SK-N-SH treated with all-trans-retinoic acid at 6 μM for 48 hours (cell line): Measurements from ENCODE around the gene CACNB4.

Source experiments
- ATAC-seq: fragments of 200-7000 bp; cut with Tn5 transposase; 3 replicates; pipeline ENCODE4 v1.9.1; 2020; ENCODE audit warnings: mild to moderate bottlenecking, moderate library complexity
- ARNTL ChIP-seq: fragments of 450-650 bp; formaldehyde crosslinking; IDR thresholded peaks from 2 replicates; pipeline ENCODE4 v1.5.0; 2020; ENCODE audit warnings: low read depth, mild to moderate bottlenecking, moderate library complexity, borderline replicate concordance
- BACH2 ChIP-seq: fragments of 250-450 bp; sonication (Bioruptor Pico); IDR thresholded peaks from 2 replicates; pipeline ENCODE4 v1.9.0; 2021; ENCODE audit warnings: mild to moderate bottlenecking, borderline replicate concordance
- CREB5 ChIP-seq: fragments of 250-450 bp; sonication (Bioruptor Pico); IDR thresholded peaks from 2 replicates; pipeline ENCODE4 v1.5.1; 2020; ENCODE audit warnings: low read depth, mild to moderate bottlenecking, moderate library complexity
- CSDC2 ChIP-seq: fragments of 250-450 bp; sonication (Bioruptor Pico); IDR thresholded peaks from 2 replicates; pipeline ENCODE4 v1.5.0; 2020; ENCODE audit warnings: mild to moderate bottlenecking, moderate library complexity
- CSRNP3 ChIP-seq: fragments of 250-450 bp; sonication (Bioruptor Pico); IDR thresholded peaks from 2 replicates; pipeline ENCODE4 v1.5.1; 2021; ENCODE audit warnings: mild to moderate bottlenecking, moderate library complexity
- GLIS3 ChIP-seq: fragments of 250-450 bp; sonication (Bioruptor Pico); IDR thresholded peaks from 2 replicates; pipeline ENCODE4 v1.5.0; 2020; ENCODE audit warnings: mild to moderate bottlenecking, moderate library complexity
- ISL1 ChIP-seq: fragments of 250-450 bp; sonication (Bioruptor Pico); IDR thresholded peaks from 2 replicates; pipeline ENCODE4 v2.1.2; 2022; ENCODE audit warnings: mild to moderate bottlenecking, moderate library complexity
- OSR1 ChIP-seq: fragments of 250-450 bp; sonication (Bioruptor Pico); IDR thresholded peaks from 2 replicates; pipeline ENCODE4 v1.8.0; 2022; ENCODE audit warnings: moderate library complexity, mild to moderate bottlenecking, inconsistent platforms
- POU6F1 ChIP-seq: fragments of 250-450 bp; sonication (Bioruptor Pico); IDR thresholded peaks from 2 replicates; pipeline ENCODE4 v1.8.0; 2021; ENCODE audit warnings: low read depth, mild to moderate bottlenecking, moderate library complexity, borderline replicate concordance
- PPARA ChIP-seq: fragments of 250-450 bp; sonication (Bioruptor Pico); IDR thresholded peaks from 2 replicates; pipeline ENCODE4 v1.5.0; 2020; ENCODE audit warnings: mild to moderate bottlenecking, borderline replicate concordance
- SNAI2 ChIP-seq: fragments of 250-450 bp; sonication (Bioruptor Pico); IDR thresholded peaks from 2 replicates; pipeline ENCODE4 v1.5.0; 2020; ENCODE audit warnings: mild to moderate bottlenecking, moderate library complexity
- TOX ChIP-seq: fragments of 250-450 bp; sonication (Bioruptor Pico); IDR thresholded peaks from 2 replicates; pipeline ENCODE4 v1.8.0; 2021; ENCODE audit warnings: mild to moderate bottlenecking, moderate library complexity, borderline replicate concordance
- TSHZ2 ChIP-seq: fragments of 250-450 bp; sonication (Bioruptor Pico); IDR thresholded peaks from 2 replicates; pipeline ENCODE4 v1.5.0; 2020; ENCODE audit warnings: mild to moderate bottlenecking, moderate library complexity
- ZC3H10 ChIP-seq: fragments of 250-450 bp; sonication (Bioruptor Pico); IDR thresholded peaks from 2 replicates; pipeline ENCODE4 v1.5.1; 2021; ENCODE audit warnings: mild to moderate bottlenecking, moderate library complexity
- ZFP3 ChIP-seq: fragments of 250-450 bp; sonication (Bioruptor Pico); IDR thresholded peaks from 2 replicates; pipeline ENCODE4 v1.5.0; 2020; ENCODE audit warnings: mild to moderate bottlenecking, moderate library complexity
- ZFP30 ChIP-seq: fragments of 450-650 bp; formaldehyde crosslinking; IDR thresholded peaks from 2 replicates; pipeline ENCODE4 v1.5.0; 2022; ENCODE audit warnings: mild to moderate bottlenecking, moderate library complexity
- ZNF565 ChIP-seq: fragments of 450-650 bp; formaldehyde crosslinking; conservative IDR thresholded peaks from 2 replicates; pipeline ENCODE4 v1.5.0; 2020; ENCODE audit warnings: low read depth, mild to moderate bottlenecking, moderate library complexity
- ZNF70 ChIP-seq: fragments of 450-650 bp; formaldehyde crosslinking; IDR thresholded peaks from 2 replicates; pipeline ENCODE4 v1.5.0; 2020; ENCODE audit warnings: mild to moderate bottlenecking, moderate library complexity

The CACNB4 gene

GRCh38 chr2:152046940-152047339, 51.9 kb downstream of the CACNB4 start:
- ATAC-seq, result no peak
- no peak for TF ChIP-seq ISL1 (CRISPR knock-in tag)
- no peak for TF ChIP-seq ARNTL (CRISPR knock-in tag)
- TF ChIP-seq SNAI2, result no peak
- no peak for TF ChIP-seq ZC3H10 (CRISPR knock-in tag)
- TF ChIP-seq CSRNP3 (CRISPR knock-in tag), result no peak
- no peak for TF ChIP-seq BACH2 (CRISPR knock-in tag)
- no peak for TF ChIP-seq TSHZ2 (CRISPR knock-in tag)
- no peak for TF ChIP-seq OSR1 (CRISPR knock-in tag)
- TF ChIP-seq ZNF70 (CRISPR knock-in tag), result no peak

GRCh38 chr2:152042636-152043615, 55.9 kb downstream of the CACNB4 start:
- no peak for TF ChIP-seq TOX (CRISPR knock-in tag)
- no peak for TF ChIP-seq GLIS3 (CRISPR knock-in tag)
- TF ChIP-seq ZFP3 (CRISPR knock-in tag), result no peak
- TF ChIP-seq ZNF565 (CRISPR knock-in tag), result no peak
- TF ChIP-seq OSR1 (CRISPR knock-in tag), result no peak
- no peak for TF ChIP-seq ISL1 (CRISPR knock-in tag)
- TF ChIP-seq ZNF70 (CRISPR knock-in tag), result no peak
- no peak for TF ChIP-seq POU6F1 (CRISPR knock-in tag)
- no peak for TF ChIP-seq ZC3H10 (CRISPR knock-in tag)
- no peak for TF ChIP-seq ARNTL (CRISPR knock-in tag)
- TF ChIP-seq TSHZ2 (CRISPR knock-in tag), result no peak
- TF ChIP-seq CSDC2 (CRISPR knock-in tag), result no peak
- no peak for TF ChIP-seq PPARA (CRISPR knock-in tag)
- TF ChIP-seq CREB5 (CRISPR knock-in tag), result no peak
- TF ChIP-seq SNAI2, result no peak
- TF ChIP-seq ZFP30 (CRISPR knock-in tag), result no peak
- TF ChIP-seq CSRNP3 (CRISPR knock-in tag), result no peak

More at GRCh38 chr2:152042636-152043615, 55.9 kb downstream of the CACNB4 start:
- no peak for ATAC-seq
